ENCODE results near the gene ICOS. TPM values are rescaled to one million over a fixed set of nuclear protein-coding genes. Genes with fewer than 3 reads are reported as not detected.

ICOS gene
- total RNA-seq, 1 experiment from 2014 or later: not detected

- no peaks in the 10 kb centered on the region for H3K9me3 ChIP-seq
- no peaks in the 10 kb centered on the region for H3K4me1 ChIP-seq
- no peaks in the 10 kb centered on the region for H3K27me3 ChIP-seq (replicated peaks; ENCODE audit: control insufficient read depth, insufficient read depth, low read length)
- peaks cover 7% of the 10 kb centered on the region for H3K4me1 Mint-ChIP-seq (ENCODE audit: low read depth, unreplicated experiment)
- H3K27me3 Mint-ChIP-seq (ENCODE audit: insufficient read depth, unreplicated experiment): peaks cover 25% of the 10 kb centered on the region
- peaks cover 7% of the 10 kb centered on the region for H3K9me3 Mint-ChIP-seq (ENCODE audit: unreplicated experiment)
- no peak overlapping the region for H3K4me3 ChIP-seq (ENCODE audit: low read depth, low read length)
- no peak for TF ChIP-seq CTCF (IDR thresholded peaks at IDR 0.05; ENCODE audit: insufficient read depth in 1 of 2, low read depth in 1 of 2, low read length in 1 of 2, severe bottlenecking in 1 of 2, unreplicated experiment in 1 of 2)
- POLR2A ChIA-PET: no interaction called here
- intact Hi-C loops (cut with micrococcal nuclease; ENCODE audit: unreplicated experiment): no loop called here
- H3K36me3 Mint-ChIP-seq (ENCODE audit: insufficient read depth, unreplicated experiment): no peaks in the 10 kb centered on the region
- H3K36me3 ChIP-seq (ENCODE audit: control insufficient read depth, insufficient read depth, low read length): no peaks in the 10 kb centered on the region
- no peak for DNase-seq
- CTCF ChIA-PET: no interaction called here
- no TSS peak for BruUV-seq (replicated peaks)
- H3K27ac Mint-ChIP-seq (ENCODE audit: unreplicated experiment): no peak overlapping the region
- no peak overlapping the region for H3K4me3 Mint-ChIP-seq (ENCODE audit: unreplicated experiment)
These were observed 74.3 kb downstream of the ICOS start for GRCh38 chr2:204010628-204011560.

Other genes with a start within 250 kb of the ICOS start
- 0.30 and 0.84 TPM in 2 replicates for gene CD28, start 230.1 kb upstream of the ICOS start, total RNA-seq (2022)
- 0.43 TPM in 1 of 2 replicates, not detected in the other for gene CTLA4, start 69.0 kb upstream of the ICOS start, total RNA-seq (2022)

Data from Caco-2 (cell line).